ENCODE data around the gene IL22. TPM values are rescaled to one million over a fixed set of nuclear protein-coding genes. Genes with fewer than 3 reads are reported as not detected.
"Not testable (repeated sequence)": the region's sequence is repeated elsewhere in the genome, so short reads cannot be mapped to it uniquely, and the experiment has no call there.

The IL22 gene
- polyA plus RNA-seq, 3 donors, result 0.19 TPM; not detected in 2

GRCh38 chr12:68236421-68237059 lies 16.9 kb downstream of the IL22 start:
- no peak overlapping the region for H3K27ac ChIP-seq (ENCODE audit: low read depth, low read length)
- WGBS, 3 donors, result 29 to 49% (median 47%) methylated on average over 8 of the region's 8 CpGs

DNA sequence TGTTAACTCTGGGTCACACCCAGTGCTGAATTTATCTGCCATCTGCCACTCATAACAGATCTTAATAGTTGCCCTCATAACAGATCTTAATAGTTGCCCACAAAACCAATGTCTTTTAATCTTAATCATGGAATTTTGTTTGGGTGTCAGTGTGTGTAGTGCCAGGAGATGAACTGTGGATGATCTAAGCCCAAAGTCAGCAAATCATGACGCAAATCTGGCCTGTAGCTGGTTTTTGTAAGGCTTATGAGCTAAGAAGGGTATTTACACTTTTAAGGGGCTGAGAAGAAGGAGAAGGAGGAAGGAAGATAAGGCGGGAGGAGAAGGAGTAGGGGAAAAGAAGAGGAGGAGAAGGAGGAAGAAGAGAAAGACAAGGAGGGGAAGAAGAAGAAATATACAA lies 17.8 kb downstream of the IL22 start:
- 73 to 93% (median 80%) methylated on average over 2 of the region's 2 CpGs for WGBS, 3 donors
- no peak overlapping the region for H3K27ac ChIP-seq (ENCODE audit: low read depth, low read length)

DNA sequence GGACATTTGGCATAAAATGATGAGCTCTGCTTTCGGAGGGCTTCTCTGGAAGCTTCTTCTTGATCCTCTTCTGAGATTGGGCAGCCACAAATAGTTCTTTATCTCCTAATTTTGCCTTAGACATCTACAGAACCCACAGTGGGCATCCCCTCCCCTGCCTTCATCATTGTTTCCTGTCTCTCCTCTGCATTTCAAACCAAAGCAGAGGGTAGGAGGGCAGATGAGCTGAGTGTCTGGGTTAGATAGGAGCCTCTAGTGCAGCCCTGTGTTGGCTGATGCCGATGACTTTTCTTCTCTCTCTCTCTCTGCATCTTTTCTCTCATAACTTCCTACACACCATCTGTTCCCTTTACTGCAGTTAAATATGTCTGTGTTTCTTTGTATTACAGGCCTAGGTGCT lies 19.3 kb downstream of the IL22 start:
- H3K27ac ChIP-seq (ENCODE audit: low read depth, low read length), result no peak overlapping the region
- 88 to 94% (median 92%) methylated on average over 2 of the region's 2 CpGs for WGBS, 3 donors

- WGBS, 3 donors, result 78 to 91% (median 83%) methylated on average over 5 of the region's 5 CpGs
- H3K27ac ChIP-seq (ENCODE audit: low read depth, low read length), result no peak overlapping the region
These were observed 19.9 kb downstream of the IL22 start for GRCh38 chr12:68233498-68233897.

DNA sequence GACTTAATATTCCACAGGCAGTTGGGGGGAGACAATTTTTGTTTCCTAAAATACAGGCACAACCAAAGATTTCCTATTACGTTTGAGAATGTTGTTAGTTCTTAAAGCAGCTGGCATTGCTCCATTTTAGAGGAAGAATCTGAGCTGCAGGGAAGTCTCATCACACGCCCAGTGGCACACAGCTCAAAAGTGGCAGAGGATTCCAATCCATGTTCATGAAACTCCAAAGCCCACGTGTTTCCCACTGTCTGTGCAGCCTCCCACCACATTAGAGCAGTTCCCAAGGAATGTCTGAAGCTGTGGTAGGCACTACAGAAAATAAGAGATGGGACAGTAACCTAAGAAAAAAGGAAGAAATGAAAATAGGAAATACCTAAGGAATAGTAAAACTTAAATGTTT lies 21.7 kb downstream of the IL22 start:
- 38 to 62% (median 49%) methylated on average over 3 of the region's 3 CpGs for whole genome bisulfite sequencing, 3 donors

GRCh38 chr12:68231229-68231628 lies 22.2 kb downstream of the IL22 start:
- H3K27ac ChIP-seq (ENCODE audit: low read depth, low read length), result no peak overlapping the region

More for the DNA sequence above, 21.7 kb downstream of the IL22 start:
- no peak overlapping the region for H3K27ac ChIP-seq (ENCODE audit: low read depth, low read length)

DNA sequence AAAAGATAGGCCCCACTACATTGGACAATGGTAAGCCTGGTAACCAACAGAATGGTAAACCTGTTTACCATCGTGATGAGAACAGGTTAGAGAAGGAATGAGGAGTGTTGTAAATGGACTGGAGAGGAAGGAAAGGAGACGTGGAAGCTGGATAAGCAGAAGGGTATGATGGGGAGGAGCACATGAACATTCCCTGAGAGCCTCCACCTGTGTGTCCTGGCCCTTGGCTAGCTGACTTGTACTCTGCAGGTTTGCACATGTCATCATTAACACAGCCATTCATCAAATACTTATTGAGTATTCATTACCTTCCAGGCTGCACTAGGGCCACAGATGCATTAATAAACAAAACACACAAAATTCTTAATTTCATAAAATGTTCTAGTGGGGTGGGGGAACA lies 23.4 kb downstream of the IL22 start:
- 69 to 79% (median 71%) methylated on average over 2 of the region's 2 CpGs for WGBS, 3 donors
- no peak overlapping the region for H3K27ac ChIP-seq (ENCODE audit: low read depth, low read length)

GRCh38 chr12:68227356-68227755 lies 26.0 kb downstream of the IL22 start:
- WGBS, 3 donors, result 59 to 85% (median 80%) methylated on average over 3 of the region's 3 CpGs
- no peak overlapping the region for H3K27ac ChIP-seq (ENCODE audit: low read depth, low read length)

DNA sequence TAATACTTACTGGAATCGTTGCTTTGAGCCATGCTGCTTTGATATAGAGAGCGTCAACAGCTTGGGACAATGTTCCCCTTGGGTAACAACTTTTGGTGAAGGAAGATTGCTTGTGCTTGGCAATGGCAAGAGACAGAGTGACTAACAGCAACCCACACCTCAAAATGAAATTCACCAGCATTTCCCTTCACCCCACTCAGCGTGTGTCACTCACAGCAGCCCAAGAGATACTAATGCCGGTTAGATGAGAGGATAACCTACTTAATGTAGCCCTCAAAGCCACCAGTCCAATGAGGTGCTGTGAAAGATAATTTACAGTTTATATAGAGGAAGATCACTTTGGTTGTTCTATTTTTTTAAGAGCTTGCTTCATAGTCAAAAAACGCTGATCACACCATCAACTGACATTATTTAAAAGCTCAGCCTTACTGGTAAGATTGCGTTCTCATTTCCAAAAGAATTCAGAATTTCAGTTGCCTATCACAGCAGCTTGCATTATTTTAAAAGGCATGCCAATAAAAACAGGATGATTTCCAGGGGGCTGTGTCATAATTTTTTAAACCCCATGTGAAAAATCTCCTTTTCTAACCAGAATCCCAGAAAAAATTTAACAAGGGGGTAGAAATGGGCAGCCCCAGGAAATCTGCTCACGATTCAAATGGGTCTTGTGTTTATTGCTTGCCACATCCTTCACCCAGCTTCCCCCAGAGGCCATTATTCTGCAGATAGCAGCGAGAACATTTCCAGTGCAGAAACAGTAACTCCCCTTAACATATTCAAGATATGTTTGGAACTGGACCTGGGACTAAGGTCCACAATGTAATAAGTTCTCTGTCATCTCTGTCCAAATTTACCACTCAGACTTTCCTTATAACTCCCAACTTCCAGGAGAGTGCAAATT lies 27.6 kb downstream of the IL22 start, which contains the start of gene IL26:
IL26 (minus strand) TSS at position 235 of the 901 bp plus-strand sequence; CDS start at position 181, 54 bp downstream.
- no peak within 1 kb of the TSS for H3K27ac ChIP-seq (ENCODE audit: low read depth, low read length)
- 74 to 79% (median 76%) methylated on average over 8 of the region's 8 CpGs for WGBS, 3 donors

- WGBS, 3 donors, result 69 to 79% (median 78%) methylated on average over 3 of the region's 3 CpGs
- H3K27ac ChIP-seq (ENCODE audit: low read depth, low read length), result no peak overlapping the region
These were observed 28.7 kb downstream of the IL22 start for GRCh38 chr12:68224613-68225285.

DNA sequence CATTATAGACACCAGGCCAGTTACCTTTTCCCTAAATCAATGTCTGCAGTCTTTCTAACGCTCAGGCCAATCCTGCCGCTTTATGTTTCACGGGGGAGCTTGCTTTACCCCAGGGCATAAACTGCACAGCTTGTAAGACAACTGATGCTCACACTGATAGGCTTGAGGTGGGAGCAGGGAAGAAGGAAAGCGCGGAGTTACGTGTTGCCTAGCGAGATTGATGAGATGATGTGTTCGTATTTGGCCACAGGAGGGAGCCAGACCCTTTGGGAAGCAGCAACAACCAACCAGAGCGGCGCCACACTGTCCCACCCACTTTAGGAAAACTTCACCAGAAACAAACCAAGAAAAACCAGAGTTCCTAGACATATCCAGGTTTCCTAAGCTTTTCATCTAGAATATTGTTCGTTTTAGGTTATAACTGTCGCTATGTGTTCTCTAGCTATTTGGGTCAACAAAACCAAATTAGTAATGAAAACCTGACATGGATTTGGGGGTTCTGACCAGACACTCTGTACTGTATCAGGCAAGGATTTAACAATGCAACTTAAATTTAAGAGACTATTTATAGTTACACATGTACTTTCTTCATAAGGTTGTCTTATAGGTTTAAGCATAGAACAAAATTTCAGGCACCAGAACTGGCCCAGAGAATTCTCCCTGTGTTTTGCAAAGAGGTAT lies 30.2 kb downstream of the IL22 start:
- no peak overlapping the region for H3K27ac ChIP-seq (ENCODE audit: low read depth, low read length)
- WGBS, 3 donors, result 3 to 5% (median 4%) methylated on average over 12 of the region's 12 CpGs

GRCh38 chr12:68222326-68222725 lies 31.1 kb downstream of the IL22 start:
- WGBS, 3 donors, result 39 to 42% (median 40%) methylated on average over 6 of the region's 6 CpGs
- H3K27ac ChIP-seq (ENCODE audit: low read depth, low read length), result no peak overlapping the region

GRCh38 chr12:68221497-68221896 lies 31.9 kb downstream of the IL22 start:
- WGBS, 3 donors, result 74 to 88% (median 85%) methylated on average over 1 of the region's 1 CpG
- H3K27ac ChIP-seq (ENCODE audit: low read depth, low read length), result no peak overlapping the region

- WGBS, 3 donors, result 71 to 86% (median 81%) methylated on average over 2 of the region's 2 CpGs
- H3K27ac ChIP-seq (ENCODE audit: low read depth, low read length), result no peak overlapping the region
These were observed 42.5 kb downstream of the IL22 start for GRCh38 chr12:68210875-68211274.

- 57 to 63% (median 57%) methylated on average over 12 of the region's 12 CpGs for WGBS, 3 donors
- not testable (repeated sequence) for H3K27ac ChIP-seq (ENCODE audit: low read depth, low read length)
These were observed 44.2 kb downstream of the IL22 start for GRCh38 chr12:68209048-68209728.

DNA sequence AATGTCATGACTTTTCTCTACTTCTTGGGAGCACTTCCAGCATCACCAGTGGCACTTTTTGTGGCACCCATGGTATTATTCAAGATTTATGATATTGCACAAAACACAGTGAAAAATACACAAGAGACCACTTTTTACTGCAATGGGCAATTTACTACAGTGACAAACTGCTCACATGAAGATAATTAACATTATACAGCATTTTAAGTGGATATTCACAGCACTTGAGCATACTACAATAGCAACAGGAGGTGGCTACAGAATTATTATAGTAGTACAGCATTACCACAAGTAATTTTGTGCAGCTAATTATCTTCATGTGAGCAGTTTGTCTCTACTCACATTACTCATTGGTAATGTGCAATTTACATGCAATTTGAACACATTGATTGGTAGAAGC lies 46.1 kb downstream of the IL22 start:
- no peak overlapping the region for H3K27ac ChIP-seq (ENCODE audit: low read depth, low read length)

GRCh38 chr12:68206446-68206845 lies 47.0 kb downstream of the IL22 start:
- H3K27ac ChIP-seq (ENCODE audit: low read depth, low read length), result no peak overlapping the region
- 9 to 20% (median 17%) methylated on average over 1 of the region's 1 CpG for WGBS, 3 donors

GRCh38 chr12:68203460-68203875 lies 49.9 kb downstream of the IL22 start:
- WGBS, 3 donors, result 38 to 71% (median 67%) methylated on average over 5 of the region's 5 CpGs
- H3K27ac ChIP-seq (ENCODE audit: low read depth, low read length), result no peak overlapping the region
